ENCODE data around the gene CDHR1.

DNA sequence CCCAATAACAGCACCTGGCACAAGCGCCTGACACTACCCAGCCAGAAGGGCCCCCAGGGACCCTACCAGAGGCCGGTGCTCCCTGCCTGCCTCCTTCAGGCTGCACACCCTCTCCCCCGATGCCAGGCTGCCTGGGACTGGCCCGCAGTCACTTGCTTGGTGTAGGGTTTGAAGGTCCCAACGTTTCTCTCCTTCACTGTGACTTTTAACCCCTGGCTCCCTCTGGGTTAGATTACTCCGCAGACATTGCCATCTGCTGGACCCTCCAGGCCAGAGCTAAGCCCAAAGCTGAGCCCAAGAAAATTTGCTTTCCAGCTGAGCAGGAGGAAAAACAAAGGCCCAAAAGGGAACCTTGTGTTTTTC, 6.9 kb downstream of the CDHR1 start:
- TF ChIP-seq, protein P1, sequence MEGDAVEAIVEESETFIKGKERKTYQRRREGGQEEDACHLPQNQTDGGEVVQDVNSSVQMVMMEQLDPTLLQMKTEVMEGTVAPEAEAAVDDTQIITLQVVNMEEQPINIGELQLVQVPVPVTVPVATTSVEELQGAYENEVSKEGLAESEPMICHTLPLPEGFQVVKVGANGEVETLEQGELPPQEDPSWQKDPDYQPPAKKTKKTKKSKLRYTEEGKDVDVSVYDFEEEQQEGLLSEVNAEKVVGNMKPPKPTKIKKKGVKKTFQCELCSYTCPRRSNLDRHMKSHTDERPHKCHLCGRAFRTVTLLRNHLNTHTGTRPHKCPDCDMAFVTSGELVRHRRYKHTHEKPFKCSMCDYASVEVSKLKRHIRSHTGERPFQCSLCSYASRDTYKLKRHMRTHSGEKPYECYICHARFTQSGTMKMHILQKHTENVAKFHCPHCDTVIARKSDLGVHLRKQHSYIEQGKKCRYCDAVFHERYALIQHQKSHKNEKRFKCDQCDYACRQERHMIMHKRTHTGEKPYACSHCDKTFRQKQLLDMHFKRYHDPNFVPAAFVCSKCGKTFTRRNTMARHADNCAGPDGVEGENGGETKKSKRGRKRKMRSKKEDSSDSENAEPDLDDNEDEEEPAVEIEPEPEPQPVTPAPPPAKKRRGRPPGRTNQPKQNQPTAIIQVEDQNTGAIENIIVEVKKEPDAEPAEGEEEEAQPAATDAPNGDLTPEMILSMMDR (IDR thresholded peaks at IDR 0.05) = no peak
- no peak for TF ChIP-seq ZFX (IDR thresholded peaks at IDR 0.05; ENCODE audit: borderline replicate concordance)
